ENCODE data around the gene MAGEA4. TPM values are rescaled to one million over a fixed set of nuclear protein-coding genes. Genes with fewer than 3 reads are reported as not detected.
"Not testable (repeated sequence)": the region's sequence is repeated elsewhere in the genome, so short reads cannot be mapped to it uniquely, and the experiment has no call there.

The MAGEA4 gene
- total RNA-seq, 1 donor from 2014 or later: not detected

GRCh38 chrX:151899622-151900021 lies 13.1 kb upstream of the MAGEA4 start:
- no peak for TF ChIP-seq CTCF (IDR thresholded peaks at IDR 0.05)
- no peak for DNase-seq (ENCODE audit: low spot score)
- Mint-ChIP-seq H3K27ac (ENCODE audit: unreplicated experiment) (no peak overlapping the region), H3K27me3 (ENCODE audit: low read depth) (no peaks in the 10 kb centered on the region), H3K4me3 (ENCODE audit: unreplicated experiment) (no peak overlapping the region), H3K9me3 (ENCODE audit: low read depth) (peaks cover 29% of the 10 kb centered on the region), H3K4me1 (ENCODE audit: low read depth) (peaks cover 5% of the 10 kb centered on the region), H3K36me3 (ENCODE audit: low read depth) (no peaks in the 10 kb centered on the region)

GRCh38 chrX:151901826-151902225 lies 10.9 kb upstream of the MAGEA4 start:
- H3K9me3 Mint-ChIP-seq (ENCODE audit: low read depth): peaks cover 36% of the 10 kb centered on the region
- H3K4me1 Mint-ChIP-seq (ENCODE audit: low read depth): peaks cover 5% of the 10 kb centered on the region

GRCh38 chrX:151902813-151903591 lies 9.7 kb upstream of the MAGEA4 start:
- peaks cover 41% of the 10 kb centered on the region for H3K9me3 Mint-ChIP-seq (ENCODE audit: low read depth)
- no peak for TF ChIP-seq CTCF (IDR thresholded peaks at IDR 0.05)
- no peak for DNase-seq (ENCODE audit: low spot score)

More at GRCh38 chrX:151901826-151902225, 10.9 kb upstream of the MAGEA4 start:
- Mint-ChIP-seq H3K27me3 (ENCODE audit: low read depth) (no peaks in the 10 kb centered on the region), H3K36me3 (ENCODE audit: low read depth) (no peaks in the 10 kb centered on the region), H3K4me3 (ENCODE audit: unreplicated experiment) (no peak overlapping the region), H3K27ac (ENCODE audit: unreplicated experiment) (no peak overlapping the region)
- DNase-seq (ENCODE audit: low spot score): no peak
- TF ChIP-seq CTCF (IDR thresholded peaks at IDR 0.05): no peak

GRCh38 chrX:151904989-151905388 lies 7.7 kb upstream of the MAGEA4 start:
- peaks cover 36% of the 10 kb centered on the region for H3K9me3 Mint-ChIP-seq (ENCODE audit: low read depth)
- no peak overlapping the region for H3K4me3 Mint-ChIP-seq (ENCODE audit: unreplicated experiment)
- no peaks in the 10 kb centered on the region for H3K27me3 Mint-ChIP-seq (ENCODE audit: low read depth)
- no peak for TF ChIP-seq CTCF (IDR thresholded peaks at IDR 0.05)
- H3K27ac Mint-ChIP-seq (ENCODE audit: unreplicated experiment): no peak overlapping the region
- no peak for DNase-seq (ENCODE audit: low spot score)
- no peaks in the 10 kb centered on the region for H3K36me3 Mint-ChIP-seq (ENCODE audit: low read depth)
- H3K4me1 Mint-ChIP-seq (ENCODE audit: low read depth): peaks cover 5% of the 10 kb centered on the region

More at GRCh38 chrX:151902813-151903591, 9.7 kb upstream of the MAGEA4 start:
- peak overlapping the region; percentile 52 for H3K27ac Mint-ChIP-seq (ENCODE audit: unreplicated experiment)
- no peaks in the 10 kb centered on the region for H3K36me3 Mint-ChIP-seq (ENCODE audit: low read depth)
- H3K4me3 Mint-ChIP-seq (ENCODE audit: unreplicated experiment): no peak overlapping the region
- H3K4me1 Mint-ChIP-seq (ENCODE audit: low read depth): peaks cover 5% of the 10 kb centered on the region
- no peaks in the 10 kb centered on the region for H3K27me3 Mint-ChIP-seq (ENCODE audit: low read depth)

- no peak for TF ChIP-seq CTCF (IDR thresholded peaks at IDR 0.05)
- DNase-seq (ENCODE audit: low spot score): no peak
- Mint-ChIP-seq H3K4me3 (ENCODE audit: unreplicated experiment) (no peak overlapping the region), H3K36me3 (ENCODE audit: low read depth) (no peaks in the 10 kb centered on the region), H3K27ac (ENCODE audit: unreplicated experiment) (no peak overlapping the region), H3K9me3 (ENCODE audit: low read depth) (peaks cover 7% of the 10 kb centered on the region), H3K27me3 (ENCODE audit: low read depth) (no peaks in the 10 kb centered on the region), H3K4me1 (ENCODE audit: low read depth) (no peaks in the 10 kb centered on the region)
Observed at GRCh38 chrX:151912221-151912620, 468 bp upstream of the MAGEA4 start.

GRCh38 chrX:151918736-151919135 lies 6.0 kb downstream of the MAGEA4 start:
- H3K9me3 Mint-ChIP-seq (ENCODE audit: low read depth); DNase-seq (ENCODE audit: low spot score); H3K27ac Mint-ChIP-seq (ENCODE audit: unreplicated experiment); H3K36me3 Mint-ChIP-seq (ENCODE audit: low read depth); H3K4me1 Mint-ChIP-seq (ENCODE audit: low read depth); H3K27me3 Mint-ChIP-seq (ENCODE audit: low read depth); H3K4me3 Mint-ChIP-seq (ENCODE audit: unreplicated experiment): not testable (repeated sequence)

All from chondrocyte (in vitro differentiated cells).